Kidney epithelial cell (primary cell): ENCODE measurements around the gene TMEM181. TPM values are rescaled to one million over a fixed set of nuclear protein-coding genes. Genes with fewer than 3 reads are reported as not detected.

Experiments used
- DNase-seq: peaks from one replicate; pipeline ENCODE4 v3.0.0-alpha.2; 2010; ENCODE audit warnings: low read depth
- H3K27me3 ChIP-seq: 2 replicates; pipeline ENCODE4 v1.6.0; 2011; ENCODE audit warnings: low read length; ENCODE audit not compliant: control insufficient read depth, insufficient read depth
- H3K36me3 ChIP-seq: 2 replicates; pipeline ENCODE4 v1.5.1; 2011; ENCODE audit warnings: low read length; ENCODE audit not compliant: control insufficient read depth, insufficient read depth
- H3K4me3 ChIP-seq: 2 replicates; pipeline ENCODE4 v1.5.1; 2011; ENCODE audit warnings: low read depth, mild to moderate bottlenecking, control low read depth, low read length
- CTCF ChIP-seq: IDR thresholded peaks from 2 replicates; pipeline ENCODE4 v1.5.1; 2011; ENCODE audit warnings: mild to moderate bottlenecking, moderate library complexity, low read length, control low read depth, inconsistent platforms; ENCODE audit not compliant: insufficient read depth, poor library complexity, severe bottlenecking
- total RNA-seq: library from RNA; depleted of rRNA; stranded (reverse); fragments of >200 nt; gene quantifications from 2 replicates; pipeline ENCODE4 v1.2.3, GENCODE V29; 2015

TMEM181 gene
- total RNA-seq, 1 donor from 2014 or later: 22.1 TPM

- no peak for TF ChIP-seq CTCF
- no peaks in the 10 kb centered on the region for H3K36me3 ChIP-seq
- H3K4me3 ChIP-seq: no peak overlapping the region
- no peak for DNase-seq
- peaks cover 6% of the 10 kb centered on the region for H3K27me3 ChIP-seq
Observed at GRCh38 chr6:158539413-158539812, 20.5 kb upstream of the TMEM181 start.

GRCh38 chr6:158539881-158540280 is 20.0 kb upstream of the TMEM181 start:
- no peak for TF ChIP-seq CTCF
- Histone ChIP-seq H3K36me3 (no peaks in the 10 kb centered on the region), H3K4me3 (no peak overlapping the region), H3K27me3 (peaks cover 6% of the 10 kb centered on the region)
- DNase-seq: no peak

DNA sequence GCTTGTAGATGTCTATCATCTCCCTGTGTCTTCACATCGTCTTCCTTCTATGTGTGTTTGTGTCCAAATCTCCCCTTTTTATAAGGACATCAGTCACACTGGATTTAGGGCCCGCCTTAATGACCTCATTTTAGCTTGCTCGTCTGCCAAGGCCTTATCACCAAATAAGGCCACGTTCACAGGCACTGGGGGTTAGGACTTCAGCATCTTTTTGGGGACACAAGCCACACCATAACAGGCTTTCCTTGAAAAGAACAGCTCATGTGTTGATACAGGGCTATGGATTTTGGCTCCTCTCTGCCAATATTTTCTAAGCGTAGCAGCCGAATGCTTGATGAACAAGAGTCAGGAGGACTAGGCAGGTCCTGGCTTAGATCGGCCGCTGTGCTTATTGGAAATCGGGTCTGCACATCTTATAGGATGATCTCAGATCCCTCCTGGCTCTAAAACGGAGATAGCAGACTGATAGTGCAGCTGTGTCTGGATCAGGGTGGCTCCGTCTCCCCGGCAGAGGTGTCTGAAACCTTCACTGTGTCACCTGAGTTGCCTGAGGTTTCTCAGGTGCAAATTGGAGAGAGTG is 16.2 kb upstream of the TMEM181 start:
- TF ChIP-seq CTCF: no peak
- H3K36me3 ChIP-seq: no peaks in the 10 kb centered on the region
- no peaks in the 10 kb centered on the region for H3K27me3 ChIP-seq
- DNase-seq: no peak
- H3K4me3 ChIP-seq: no peak overlapping the region

DNA sequence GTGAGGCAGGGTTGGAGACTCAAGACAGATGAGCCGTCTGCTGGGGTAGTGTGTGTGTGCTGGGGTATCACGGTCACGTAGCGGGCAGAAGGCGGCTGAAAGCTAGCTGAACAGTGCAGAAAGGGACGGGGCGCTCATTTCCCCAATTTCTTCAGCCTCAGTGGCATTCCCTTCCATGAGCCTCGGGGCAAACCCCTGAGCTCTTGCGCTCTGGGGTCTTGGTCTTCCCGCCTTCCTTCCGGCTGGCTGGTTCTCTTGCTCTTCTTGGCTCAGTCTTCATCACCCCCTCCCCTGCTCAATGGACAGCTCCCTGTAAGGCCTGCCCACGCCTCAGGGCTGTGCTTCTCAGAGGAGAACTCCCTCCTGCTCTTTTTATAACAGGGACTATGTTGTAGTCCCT is 15.5 kb upstream of the TMEM181 start:
- H3K27me3 ChIP-seq: no peaks in the 10 kb centered on the region
- no peak for TF ChIP-seq CTCF

DNA sequence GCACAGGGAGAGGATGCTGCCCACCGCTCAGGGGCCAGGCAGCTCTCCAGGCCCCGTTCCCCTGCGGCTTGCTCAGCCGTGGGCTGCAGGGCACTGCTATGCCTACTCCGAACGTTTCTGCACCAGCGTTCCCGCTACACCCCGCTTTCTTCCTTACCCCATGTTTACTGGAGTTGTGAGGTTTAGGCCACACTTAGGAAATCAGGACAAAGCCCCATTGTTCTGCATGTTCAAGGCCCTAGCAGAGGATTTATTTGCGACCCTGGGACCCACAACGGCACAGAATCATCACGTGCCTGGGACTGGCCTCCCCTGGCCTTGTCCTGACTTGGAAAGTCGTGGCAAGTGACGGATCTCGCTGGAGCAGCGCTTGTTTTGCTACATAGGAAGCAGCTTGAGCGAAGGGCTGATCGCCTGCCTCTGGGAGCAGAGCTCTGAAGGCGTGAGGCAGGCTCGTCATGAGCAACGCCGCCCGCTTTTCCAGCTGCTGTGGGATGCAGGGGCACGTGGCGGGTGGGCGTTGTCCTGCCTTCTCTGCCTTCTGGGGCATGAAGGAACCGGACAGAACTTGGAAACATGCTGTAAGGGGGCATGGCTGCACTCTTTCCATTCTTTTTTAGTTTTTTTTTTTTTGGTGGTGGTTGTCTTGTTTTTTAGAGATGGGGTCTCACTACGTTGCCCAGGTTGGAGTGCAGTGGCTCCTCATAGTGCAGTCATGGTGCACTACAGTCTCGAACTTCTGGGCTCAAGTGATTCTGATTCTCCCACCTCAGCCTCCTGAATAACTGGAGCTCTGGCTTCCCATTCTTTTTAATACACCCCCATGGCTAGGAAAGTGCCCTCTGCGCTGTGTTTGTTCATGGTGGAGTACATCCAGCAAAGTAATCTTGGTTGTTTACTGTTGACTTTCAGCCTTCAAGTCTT is 14.6 kb upstream of the TMEM181 start:
- H3K27me3 ChIP-seq: no peaks in the 10 kb centered on the region
- no peak overlapping the region for H3K4me3 ChIP-seq
- no peak for DNase-seq
- H3K36me3 ChIP-seq: no peaks in the 10 kb centered on the region
- TF ChIP-seq CTCF: no peak

More for the DNA sequence above, 15.5 kb upstream of the TMEM181 start:
- Histone ChIP-seq H3K36me3 (no peaks in the 10 kb centered on the region), H3K4me3 (no peak overlapping the region)
- no peak for DNase-seq
